K562 (cell line): ENCODE data around the gene ITPRIP. TPM values are rescaled to one million over a fixed set of nuclear protein-coding genes. Genes with fewer than 3 reads are reported as not detected.
A peak's percentile ranks its signal among the peaks of the same experiment; 100 is the strongest.

Experiments
- ATAC-seq: fragments of 200-7000 bp; cut with Tn5 transposase; 3 replicates; pipeline ENCODE4 v1.9.1; 2020; ENCODE audit warnings: moderate library complexity
- BruUV-seq: library from RNA; stranded (reverse); fragments of 400-500 nt; replicated peaks from 2 replicates; lab custom pipeline; 2021; lab: Mats Ljungman, UMichigan
- CTCF ChIA-PET: fragments of 300-600 bp; formaldehyde crosslinking; extraction: SDS; loops from one replicate; lab custom pipeline; 2021; ENCODE audit warnings: low intra/inter-chr PET ratio; lab: Yijun Ruan, JAX
- POLR2A ChIA-PET: fragments of 300-600, 350-650 bp; sonication (Branson Sonifier 250); formaldehyde crosslinking; extraction: SDS; loops from one replicate; lab custom pipeline; 2021; ENCODE audit warnings: antibody characterized with exemption, inconsistent platforms; lab: Yijun Ruan, JAX
- DNase-seq, 4 experiments: peaks; one replicate each; pipeline versions ENCODE4 v3.0.0 to v3.0.0-alpha.2; 2011 to 2018; ENCODE audit warnings: low spot score in 3 of 4, mixed read lengths in 3 of 4; ENCODE audit errors: extremely low read depth in 1 of 4
- FAIRE-seq: peaks from 2 replicates; lab custom pipeline; 2011; peaks lifted over from hg19 to GRCh38; lab: Jason Lieb, UNC
- H2AFZ ChIP-seq: 2 replicates; pipeline ENCODE4 v1.6.0; 2011; ENCODE audit warnings: low read depth, low read length, control low read depth, inconsistent platforms
- H3K27ac ChIP-seq: fragments of 200-600 bp; 3 replicates; pipeline ENCODE4 v1.8.0; 2011; ENCODE audit warnings: low read depth, mild to moderate bottlenecking, control low read depth, inconsistent platforms, low read length, moderate library complexity, mixed read lengths; ENCODE audit errors: extremely low read depth
- H3K27me3 ChIP-seq, 2 experiments: fragments of 300-600 bp in 1 of 2; 2 replicates in 1 of 2; 3 replicates in 1 of 2; pipeline versions ENCODE4 v1.6.0 to v1.8.0; 2011; ENCODE audit warnings: inconsistent platforms in 2 of 2, low read length in 2 of 2, mild to moderate bottlenecking in 1 of 2, mixed read lengths in 1 of 2, moderate library complexity in 1 of 2; ENCODE audit not compliant: control insufficient read depth in 2 of 2, insufficient read depth in 2 of 2
- H3K36me3 ChIP-seq: fragments of 300-600 bp; 3 replicates; pipeline ENCODE4 v1.8.0; 2011; ENCODE audit warnings: mild to moderate bottlenecking, low read length, inconsistent platforms; ENCODE audit not compliant: control insufficient read depth, insufficient read depth
- H3K4me1 ChIP-seq, 2 experiments: fragments of 200-600 bp in 1 of 2; replicated peaks in 1 of 2; 2 replicates in 1 of 2; 3 replicates in 1 of 2; pipeline versions ENCODE4 v1.5.1 to v1.8.0; 2011; ENCODE audit warnings: inconsistent platforms in 2 of 2, low read length in 2 of 2, mild to moderate bottlenecking in 1 of 2, mixed read lengths in 1 of 2, moderate library complexity in 1 of 2; ENCODE audit not compliant: control insufficient read depth in 2 of 2, insufficient read depth in 2 of 2
- H3K4me2 ChIP-seq: 2 replicates; pipeline ENCODE4 v1.6.1; 2011; ENCODE audit warnings: low read length, control low read depth, inconsistent platforms, mixed read lengths; ENCODE audit not compliant: insufficient read depth
- H3K4me3 ChIP-seq: fragments of 200-600 bp; sonication (generic), shearing (Covaris generic); 2 replicates; pipeline ENCODE4 v1.5.1; 2016; ENCODE audit warnings: control low read depth, inconsistent platforms
- H3K79me2 ChIP-seq: fragments of 200-600 bp; 3 replicates; pipeline ENCODE4 v1.8.0; 2011; ENCODE audit warnings: low read length, inconsistent platforms; ENCODE audit not compliant: control insufficient read depth, insufficient read depth
- H3K9ac ChIP-seq, 2 experiments: 2 replicates each; pipeline versions ENCODE4 v1.6.0 to v1.6.1; 2011; ENCODE audit warnings: low read depth in 2 of 2, low read length in 2 of 2, control low read depth in 1 of 2, inconsistent platforms in 1 of 2, mild to moderate bottlenecking in 1 of 2, mixed read lengths in 1 of 2; ENCODE audit not compliant: insufficient read depth in 1 of 2
- H3K9me1 ChIP-seq: one replicate; pipeline ENCODE4 v1.6.0; 2011; ENCODE audit warnings: inconsistent platforms, mild to moderate bottlenecking, low read length, moderate library complexity; ENCODE audit not compliant: control insufficient read depth, insufficient read depth
- H3K9me3 ChIP-seq: replicated peaks from 2 replicates; pipeline ENCODE4 v1.5.1; 2011; ENCODE audit warnings: low read depth, low read length, inconsistent platforms; ENCODE audit not compliant: control insufficient read depth, insufficient read depth
- H4K20me1 ChIP-seq: replicated peaks from 2 replicates; pipeline ENCODE4 v1.6.1; 2011; ENCODE audit warnings: low read length, inconsistent platforms, mixed read lengths; ENCODE audit not compliant: control insufficient read depth, insufficient read depth
- ATF1 ChIP-seq, 2 experiments: fragments of 450-650 bp in 1 of 2; IDR thresholded peaks; 2 replicates each; pipeline ENCODE4 v1.6.1; 2016; ENCODE audit warnings: missing compliant biosample characterization in 1 of 2, missing genetic modification characterization in 1 of 2
- ATF7 ChIP-seq: fragments of 450-650 bp; IDR thresholded peaks from 2 replicates; pipeline ENCODE4 v1.7.1; 2014; ENCODE audit warnings: mild to moderate bottlenecking, moderate library complexity
- BMI1 ChIP-seq: fragments of 150-350 bp; IDR thresholded peaks from 2 replicates; pipeline ENCODE4 v1.6.1; 2014; ENCODE audit warnings: low read length
- CREB1 ChIP-seq, 2 experiments: sonication (generic) in 1 of 2; formaldehyde crosslinking in 1 of 2; IDR thresholded peaks; 2 replicates each; pipeline versions ENCODE4 v1.6.1 to v1.8.0; 2012 to 2022; ENCODE audit warnings: inconsistent platforms in 1 of 2, mild to moderate bottlenecking in 1 of 2, missing genetic modification reagents in 1 of 2, moderate library complexity in 1 of 2
- FOXK2 ChIP-seq, 2 experiments: fragments of 450-650 bp; IDR thresholded peaks in 1 of 2; conservative IDR thresholded peaks in 1 of 2; 2 replicates each; pipeline ENCODE4 v1.6.1; 2016; ENCODE audit warnings: low read depth in 2 of 2, mild to moderate bottlenecking in 1 of 2
- JUN ChIP-seq, 2 experiments: sonication (generic) in 1 of 2; formaldehyde crosslinking in 1 of 2; IDR thresholded peaks; 2 replicates each; pipeline versions ENCODE4 v1.6.1 to v1.8.0; 2012 to 2022; ENCODE audit warnings: borderline replicate concordance in 2 of 2, mild to moderate bottlenecking in 2 of 2, improper control_type of control experiment in 1 of 2, low read depth in 1 of 2, low read length in 1 of 2, missing genetic modification reagents in 1 of 2
- NCOA1 ChIP-seq: fragments of 450-650 bp; IDR thresholded peaks from 2 replicates; pipeline ENCODE4 v1.6.1; 2016; ENCODE audit warnings: low read depth
- RBM14 ChIP-seq: fragments of 200-400 bp; formaldehyde crosslinking; IDR thresholded peaks from 2 replicates; pipeline ENCODE4 v1.6.1; 2018; ENCODE audit warnings: low read depth, mild to moderate bottlenecking, low read length, moderate library complexity, borderline replicate concordance; ENCODE audit not compliant: insufficient read depth
- RCOR1 ChIP-seq, 2 experiments: IDR thresholded peaks; 2 replicates each; pipeline ENCODE4 v1.6.1; 2012; ENCODE audit warnings: low read depth in 2 of 2, low read length in 2 of 2, borderline replicate concordance in 1 of 2, improper control_type of control experiment in 1 of 2
- ZBTB7A ChIP-seq: IDR thresholded peaks from 2 replicates; pipeline ENCODE4 v1.6.1; 2011; ENCODE audit warnings: low read depth, mild to moderate bottlenecking, low read length, moderate library complexity, borderline replicate concordance; ENCODE audit not compliant: control insufficient read depth
- ZNF217 ChIP-seq: sonication (generic); formaldehyde crosslinking; IDR thresholded peaks from 2 replicates; pipeline ENCODE4 v1.8.0; 2022; ENCODE audit warnings: mild to moderate bottlenecking, missing genetic modification reagents
- WGBS: fragments of 100-300 bp; shearing (Covaris generic); methylation state at CpG from one replicate; pipeline ENCODE4 v1.1.6; 2016; ENCODE audit warnings: low coverage, mixed read lengths; ENCODE audit not compliant: insufficient coverage; ENCODE audit errors: missing lambda C conversion rate; 5-methylcytosine and 5-hydroxymethylcytosine counted together
- in situ Hi-C: fragments of 300-500 bp; cut with MboI; formaldehyde crosslinking; loops from 4 replicates; pipeline ENCODE4 v1.15.0; 2018; ENCODE audit warnings: inconsistent platforms, mixed read lengths
- intact Hi-C: fragments of 100-400 bp; cut with micrococcal nuclease; formaldehyde crosslinking; loops from 2 replicates; pipeline ENCODE4 v1.14.2; 2022
- polyA plus RNA-seq, 8 experiments: library from polyadenylated mRNA; depleted of rRNA in 4 of 8; stranded (reverse) in 5 of 8; unstranded in 3 of 8; fragments of >200 nt; fragmentation: Nextera tagmentation in 2 of 8; fragmentation: Illumina TruSeq in 1 of 8; extraction: Ambion mirVana in 2 of 8; extraction: Trizol in 1 of 8; gene quantifications; 2 replicates each; pipeline versions ENCODE4 v1.2.1 to v1.2.3, GENCODE V29; 2011 to 2014; ENCODE audit warnings: inconsistent platforms in 1 of 8, missing spikeins in 1 of 8
- total RNA-seq, 7 experiments: library from RNA; depleted of rRNA in 6 of 7; stranded (reverse); fragments of >200 nt in 6 of 7; fragmentation: Illumina TruSeq in 2 of 7; extraction: Trizol in 2 of 7; gene quantifications; 2 replicates each; pipeline versions ENCODE4 v1.2.1 to v1.2.3, GENCODE V29; 2011 to 2021; ENCODE audit warnings: low replicate concordance in 1 of 7
- TF ChIP-seq, protein P1 (sequence below), 2 experiments: fragments of 450-650 bp in 1 of 2; sonication (generic) in 1 of 2; formaldehyde crosslinking in 1 of 2; IDR thresholded peaks in 1 of 2; conservative IDR thresholded peaks in 1 of 2; 2 replicates each; pipeline versions ENCODE4 v1.6.1 to v1.8.1; 2016 to 2023; ENCODE audit warnings: mild to moderate bottlenecking in 2 of 2, moderate library complexity in 2 of 2, inconsistent platforms in 1 of 2, missing genetic modification reagents in 1 of 2
- TF ChIP-seq, protein P2 (sequence below): fragments of 450-650 bp; IDR thresholded peaks from 2 replicates; pipeline ENCODE4 v1.6.1; 2018; ENCODE audit not compliant: partially characterized antibody

ITPRIP gene
- total and polyA plus RNA-seq, 9 of the 15 experiments (the other 6 are each of a cell fraction or from before 2014, with no cell fraction given), result 4.4 to 28.5 (median 10.9) TPM

DNA sequence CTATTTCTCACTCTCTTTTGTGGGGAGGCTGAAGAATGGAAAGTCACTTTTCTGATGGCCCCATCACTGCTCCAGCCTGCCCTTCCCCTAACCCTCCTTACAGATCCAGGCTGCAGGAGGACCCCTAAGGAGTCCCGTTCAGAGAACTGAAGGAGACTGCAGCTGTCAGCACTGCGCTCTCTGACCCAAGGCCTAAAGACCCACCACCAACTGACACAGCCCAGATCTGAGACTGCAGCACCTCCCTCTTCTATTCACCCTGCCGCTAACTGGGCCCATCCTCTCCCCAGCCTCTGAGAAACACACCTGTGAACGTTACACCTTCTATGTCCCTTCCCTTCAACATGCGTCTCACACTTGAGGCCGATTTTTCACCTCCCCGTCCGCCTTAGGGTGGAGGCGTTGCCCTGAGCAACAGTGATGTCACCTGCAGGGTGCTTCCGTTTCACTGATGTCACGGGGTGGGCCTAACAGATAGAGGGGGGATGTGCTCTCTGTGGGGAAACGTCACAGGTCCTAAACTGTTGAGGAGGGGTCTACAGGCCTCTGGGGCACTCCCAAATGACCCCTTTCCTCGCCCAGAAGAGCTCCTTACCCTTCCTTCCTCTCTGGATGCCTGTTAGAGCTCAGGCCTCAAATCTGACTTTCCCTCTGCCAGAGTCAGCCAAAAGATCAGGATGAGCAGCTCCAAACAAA is 5.1 kb downstream of the ITPRIP start:
- Histone ChIP-seq H3K9ac (peak overlapping the region; percentile 43 to 67; a peak in 3 of 4 replicates), H3K27ac (peak overlapping the region; percentile 69), H4K20me1 (peaks cover 56% of the 10 kb centered on the region), H3K9me1 (no peaks in the 10 kb centered on the region), H3K4me3 (no peak overlapping the region; the same call in 1 of the 2 replicates), H3K36me3 (peaks cover 72% of the 10 kb centered on the region), H3K9me3 (no peaks in the 10 kb centered on the region), H3K4me1 (peaks cover 59 to 76% of the 10 kb centered on the region in 2 experiments), H3K27me3 (no peaks in the 10 kb centered on the region), H3K4me2 (peak overlapping the region; percentile 91), H3K79me2 (peaks cover 100% of the 10 kb centered on the region), H2AFZ (no peak overlapping the region)
- 19% methylated on average over 8 of the region's 13 CpGs for WGBS
- no TSS peak for BruUV-seq
- DNase-seq, result peak; percentile 49 to 65 (median 54)
- peak; percentile 36 for ATAC-seq
- in situ Hi-C loops, result no loop called here
- FAIRE-seq, result peak; percentile 60
- CTCF ChIA-PET, result no interaction called here
- intact Hi-C loops, result no loop called here
- POLR2A ChIA-PET, result interaction anchor here (2.4 kb wide), 1 partner anchor 18 kb away, joined by 9 read pairs; no protein-coding TSS in a partner anchor
- TF ChIP-seq, protein P1, sequence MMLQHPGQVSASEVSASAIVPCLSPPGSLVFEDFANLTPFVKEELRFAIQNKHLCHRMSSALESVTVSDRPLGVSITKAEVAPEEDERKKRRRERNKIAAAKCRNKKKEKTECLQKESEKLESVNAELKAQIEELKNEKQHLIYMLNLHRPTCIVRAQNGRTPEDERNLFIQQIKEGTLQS (IDR thresholded peaks at IDR 0.05), result peak; percentile 73
- TF ChIP-seq, protein P1 (CRISPR knock-in tag; conservative IDR thresholded peaks at IDR 0.05), result no peak
- TF ChIP-seq FOXK2 (conservative IDR thresholded peaks at IDR 0.05 in 1 of 2, IDR thresholded peaks at IDR 0.05 in 1 of 2; ENCODE audit: low read depth in 2 of 2), result peak in 1 of 2 experiments; percentile 49; a peak in 1 of 4 replicates
- TF ChIP-seq ATF7, result peak; percentile 82
- TF ChIP-seq, protein P2, sequence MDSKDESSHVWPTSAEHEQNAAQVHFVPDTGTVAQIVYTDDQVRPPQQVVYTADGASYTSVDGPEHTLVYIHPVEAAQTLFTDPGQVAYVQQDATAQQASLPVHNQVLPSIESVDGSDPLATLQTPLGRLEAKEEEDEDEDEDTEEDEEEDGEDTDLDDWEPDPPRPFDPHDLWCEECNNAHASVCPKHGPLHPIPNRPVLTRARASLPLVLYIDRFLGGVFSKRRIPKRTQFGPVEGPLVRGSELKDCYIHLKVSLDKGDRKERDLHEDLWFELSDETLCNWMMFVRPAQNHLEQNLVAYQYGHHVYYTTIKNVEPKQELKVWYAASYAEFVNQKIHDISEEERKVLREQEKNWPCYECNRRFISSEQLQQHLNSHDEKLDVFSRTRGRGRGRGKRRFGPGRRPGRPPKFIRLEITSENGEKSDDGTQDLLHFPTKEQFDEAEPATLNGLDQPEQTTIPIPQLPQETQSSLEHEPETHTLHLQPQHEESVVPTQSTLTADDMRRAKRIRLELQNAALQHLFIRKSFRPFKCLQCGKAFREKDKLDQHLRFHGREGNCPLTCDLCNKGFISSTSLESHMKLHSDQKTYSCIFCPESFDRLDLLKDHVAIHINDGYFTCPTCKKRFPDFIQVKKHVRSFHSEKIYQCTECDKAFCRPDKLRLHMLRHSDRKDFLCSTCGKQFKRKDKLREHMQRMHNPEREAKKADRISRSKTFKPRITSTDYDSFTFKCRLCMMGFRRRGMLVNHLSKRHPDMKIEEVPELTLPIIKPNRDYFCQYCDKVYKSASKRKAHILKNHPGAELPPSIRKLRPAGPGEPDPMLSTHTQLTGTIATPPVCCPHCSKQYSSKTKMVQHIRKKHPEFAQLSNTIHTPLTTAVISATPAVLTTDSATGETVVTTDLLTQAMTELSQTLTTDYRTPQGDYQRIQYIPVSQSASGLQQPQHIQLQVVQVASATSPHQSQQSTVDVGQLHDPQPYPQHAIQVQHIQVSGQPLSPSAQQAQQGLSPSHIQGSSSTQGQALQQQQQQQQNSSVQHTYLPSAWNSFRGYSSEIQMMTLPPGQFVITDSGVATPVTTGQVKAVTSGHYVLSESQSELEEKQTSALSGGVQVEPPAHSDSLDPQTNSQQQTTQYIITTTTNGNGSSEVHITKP, result peak; percentile 97
- 0 out of 2 replicates have a peak, but pooled peaks have one; percentile 34 for TF ChIP-seq ZBTB7A
- TF ChIP-seq ZNF217 (CRISPR knock-in tag), result no peak
- TF ChIP-seq CREB1 (IDR thresholded peaks at IDR 0.05), result peak; percentile 91
- TF ChIP-seq CREB1 (CRISPR knock-in tag; IDR thresholded peaks at IDR 0.05), result peak; percentile 48; the same call in 1 of the 2 replicates
- TF ChIP-seq NCOA1, result peak; percentile 25; the same call in 1 of the 2 replicates
- TF ChIP-seq RBM14, result no peak
- 0 out of 2 replicates have a peak, but pooled peaks have one; percentile 8 for TF ChIP-seq JUN (IDR thresholded peaks at IDR 0.05; ENCODE audit: borderline replicate concordance, low read depth, low read length)
- TF ChIP-seq JUN (CRISPR knock-in tag; IDR thresholded peaks at IDR 0.05; ENCODE audit: borderline replicate concordance), result no peak
- TF ChIP-seq ATF1 (CRISPR knock-in tag; IDR thresholded peaks at IDR 0.05), result no peak
- TF ChIP-seq ATF1 (tag; IDR thresholded peaks at IDR 0.05), result peak; percentile 87
- TF ChIP-seq RCOR1 (IDR thresholded peaks at IDR 0.05; ENCODE audit: borderline replicate concordance in 1 of 2, low read depth in 2 of 2, low read length in 2 of 2), result 0 out of 4 replicates have a peak, but pooled peaks of 1 of the 2 experiments have one; percentile 6
- TF ChIP-seq BMI1, result 0 out of 2 replicates have a peak, but pooled peaks have one; percentile 43
